Measurements from ENCODE around the gene DHRS7C. TPM values are rescaled to one million over a fixed set of nuclear protein-coding genes. Genes with fewer than 3 reads are reported as not detected.
"Not testable (repeated sequence)": the region's sequence is repeated elsewhere in the genome, so short reads cannot be mapped to it uniquely, and the experiment has no call there.

DHRS7C gene
- total RNA-seq, 1 experiment from 2014 or later, result not detected

DNA sequence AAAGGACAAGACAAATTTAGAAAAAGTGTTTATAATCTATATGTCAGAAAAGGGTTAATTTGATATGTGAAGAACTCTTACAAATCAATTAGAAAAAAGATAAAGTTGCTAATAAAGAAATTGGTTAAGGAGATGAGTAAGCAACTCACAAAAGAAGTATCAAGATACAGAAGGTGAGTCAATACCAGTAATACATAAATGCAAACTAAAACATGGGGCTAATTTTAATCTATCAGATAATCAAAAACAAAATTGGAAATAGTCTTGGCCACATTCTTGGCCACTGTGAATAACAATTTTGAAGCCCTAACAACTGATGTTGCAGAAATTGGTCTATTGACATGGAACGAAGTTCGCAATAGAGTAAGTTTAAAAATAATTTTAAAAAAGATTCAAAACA lies 6.8 kb downstream of the DHRS7C start:
- Histone ChIP-seq H3K27me3 (ENCODE audit: low read length) (no peaks in the 10 kb centered on the region), H3K4me2 (ENCODE audit: low read depth, low read length, poor library complexity, severe bottlenecking) (no peak overlapping the region), H3K9me2 (replicated peaks; ENCODE audit: insufficient read depth, low read length) (no peaks in the 10 kb centered on the region), H3K27ac (ENCODE audit: low read length) (no peak overlapping the region), H3K9me3 (ENCODE audit: low read length) (no peaks in the 10 kb centered on the region), H2AFZ (ENCODE audit: low read length) (no peak overlapping the region), H4K20me1 (ENCODE audit: insufficient read depth, low read depth, low read length) (no peaks in the 10 kb centered on the region), H3K4me3 (ENCODE audit: low read length) (no peak overlapping the region), H3K4me1 (ENCODE audit: low read length) (no peaks in the 10 kb centered on the region), H3K9ac (ENCODE audit: low read length) (no peak overlapping the region), H3K36me3 (ENCODE audit: insufficient read depth, low read length) (no peaks in the 10 kb centered on the region), H3K79me2 (ENCODE audit: low read length) (no peaks in the 10 kb centered on the region)
- DNase-seq, result no peak

DNA sequence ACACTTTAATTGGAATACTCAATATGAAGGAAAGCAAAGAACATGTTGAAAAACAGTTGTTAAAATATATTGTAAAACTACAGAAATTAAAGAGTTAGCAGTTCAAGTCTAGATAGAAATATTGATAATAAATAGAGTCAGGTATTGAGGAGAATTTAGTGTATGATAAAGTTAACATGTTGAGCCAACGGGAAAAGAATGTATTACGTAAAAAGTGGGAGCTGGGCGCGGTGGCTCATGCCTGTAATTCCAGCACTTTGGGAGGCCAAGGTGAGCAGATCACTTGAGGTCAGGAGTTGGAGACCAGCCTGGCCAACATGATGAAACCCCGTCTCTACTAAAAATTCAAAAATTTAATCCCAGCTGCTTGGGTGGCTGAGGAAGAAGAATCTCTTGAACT lies 7.9 kb downstream of the DHRS7C start:
- not testable (repeated sequence) for H3K79me2 ChIP-seq (ENCODE audit: low read length); H3K36me3 ChIP-seq (ENCODE audit: insufficient read depth, low read length); DNase-seq; H3K4me1 ChIP-seq (ENCODE audit: low read length); H3K9me2 ChIP-seq (replicated peaks; ENCODE audit: insufficient read depth, low read length); H2AFZ ChIP-seq (ENCODE audit: low read length); H3K9me3 ChIP-seq (ENCODE audit: low read length); H4K20me1 ChIP-seq (ENCODE audit: insufficient read depth, low read depth, low read length); H3K9ac ChIP-seq (ENCODE audit: low read length); H3K4me2 ChIP-seq (ENCODE audit: low read depth, low read length, poor library complexity, severe bottlenecking); H3K4me3 ChIP-seq (ENCODE audit: low read length); H3K27me3 ChIP-seq (ENCODE audit: low read length); H3K27ac ChIP-seq (ENCODE audit: low read length)

DNA sequence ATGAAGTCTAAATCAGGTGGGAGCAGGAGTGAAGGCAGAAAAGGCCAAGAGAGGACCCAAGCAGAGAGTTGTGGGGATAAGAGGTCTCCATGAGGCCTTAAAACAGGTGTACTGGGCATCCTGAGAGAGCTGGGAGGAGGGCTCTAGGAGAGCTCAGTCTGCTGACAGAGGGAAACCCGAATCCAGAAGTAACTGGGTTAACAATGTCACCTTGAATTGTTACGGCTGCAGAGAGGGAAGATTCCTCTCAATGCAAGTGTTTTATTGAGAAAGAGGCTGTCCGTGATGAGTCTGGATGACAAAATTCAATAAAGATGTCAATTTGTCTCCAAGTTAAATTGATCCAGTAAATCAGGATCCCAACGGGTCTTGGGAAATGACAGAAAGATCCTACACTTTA lies 8.3 kb downstream of the DHRS7C start:
- Histone ChIP-seq H3K36me3 (ENCODE audit: insufficient read depth, low read length) (no peaks in the 10 kb centered on the region), H3K27ac (ENCODE audit: low read length) (no peak overlapping the region), H3K9ac (ENCODE audit: low read length) (no peak overlapping the region), H3K4me2 (ENCODE audit: low read depth, low read length, poor library complexity, severe bottlenecking) (no peak overlapping the region), H3K4me1 (ENCODE audit: low read length) (no peaks in the 10 kb centered on the region), H3K4me3 (ENCODE audit: low read length) (no peak overlapping the region), H4K20me1 (ENCODE audit: insufficient read depth, low read depth, low read length) (no peaks in the 10 kb centered on the region), H3K27me3 (ENCODE audit: low read length) (no peaks in the 10 kb centered on the region), H3K9me3 (ENCODE audit: low read length) (no peaks in the 10 kb centered on the region), H3K79me2 (ENCODE audit: low read length) (no peaks in the 10 kb centered on the region), H3K9me2 (replicated peaks; ENCODE audit: insufficient read depth, low read length) (no peaks in the 10 kb centered on the region), H2AFZ (ENCODE audit: low read length) (no peak overlapping the region)
- no peak for DNase-seq

GRCh38 chr17:9780552-9780951 lies 10.8 kb downstream of the DHRS7C start:
- Histone ChIP-seq H3K4me1 (ENCODE audit: low read length) (no peaks in the 10 kb centered on the region), H3K27ac (ENCODE audit: low read length) (no peak overlapping the region), H3K4me3 (ENCODE audit: low read length) (no peak overlapping the region), H2AFZ (ENCODE audit: low read length) (no peak overlapping the region), H3K27me3 (ENCODE audit: low read length) (no peaks in the 10 kb centered on the region), H3K9me3 (ENCODE audit: low read length) (no peaks in the 10 kb centered on the region), H3K9ac (ENCODE audit: low read length) (no peak overlapping the region), H3K36me3 (ENCODE audit: insufficient read depth, low read length) (no peaks in the 10 kb centered on the region), H3K9me2 (replicated peaks; ENCODE audit: insufficient read depth, low read length) (no peaks in the 10 kb centered on the region), H3K79me2 (ENCODE audit: low read length) (no peaks in the 10 kb centered on the region), H3K4me2 (ENCODE audit: low read depth, low read length, poor library complexity, severe bottlenecking) (no peak overlapping the region), H4K20me1 (ENCODE audit: insufficient read depth, low read depth, low read length) (no peaks in the 10 kb centered on the region)
- no peak for DNase-seq

GRCh38 chr17:9776911-9777310 lies 14.5 kb downstream of the DHRS7C start:
- no peak overlapping the region for H2AFZ ChIP-seq (ENCODE audit: low read length)
- H3K4me1 ChIP-seq (ENCODE audit: low read length), result no peaks in the 10 kb centered on the region
- H3K9me2 ChIP-seq (replicated peaks; ENCODE audit: insufficient read depth, low read length), result no peaks in the 10 kb centered on the region
- no peaks in the 10 kb centered on the region for H3K79me2 ChIP-seq (ENCODE audit: low read length)
- H3K9ac ChIP-seq (ENCODE audit: low read length), result no peak overlapping the region
- H3K36me3 ChIP-seq (ENCODE audit: insufficient read depth, low read length), result no peaks in the 10 kb centered on the region
- no peak for DNase-seq
- H3K4me3 ChIP-seq (ENCODE audit: low read length), result no peak overlapping the region
- H3K27ac ChIP-seq (ENCODE audit: low read length), result no peak overlapping the region
- H3K9me3 ChIP-seq (ENCODE audit: low read length), result no peaks in the 10 kb centered on the region
- no peaks in the 10 kb centered on the region for H3K27me3 ChIP-seq (ENCODE audit: low read length)
- no peak overlapping the region for H3K4me2 ChIP-seq (ENCODE audit: low read depth, low read length, poor library complexity, severe bottlenecking)
- H4K20me1 ChIP-seq (ENCODE audit: insufficient read depth, low read depth, low read length), result no peaks in the 10 kb centered on the region

DNA sequence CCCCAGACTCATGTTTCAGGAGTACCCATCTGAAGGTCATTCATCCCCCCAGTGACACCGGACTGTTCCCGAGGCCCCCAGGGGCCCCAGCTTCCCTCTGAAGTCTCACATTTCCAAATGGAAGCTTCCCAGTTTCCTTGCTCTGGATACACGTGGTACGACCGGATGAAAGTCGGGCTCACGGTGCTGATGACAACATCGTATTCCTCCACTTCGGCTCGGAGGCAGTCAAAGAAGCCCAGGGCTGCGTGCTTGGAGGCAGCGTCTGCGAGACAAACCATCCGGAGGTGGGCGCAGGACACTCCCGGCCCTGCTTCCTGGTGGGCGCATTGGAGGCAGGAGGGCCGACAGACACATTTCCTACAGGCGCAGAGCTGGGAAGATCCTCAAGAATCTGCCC lies 18.7 kb downstream of the DHRS7C start:
- Histone ChIP-seq H2AFZ (ENCODE audit: low read length) (no peak overlapping the region), H4K20me1 (ENCODE audit: insufficient read depth, low read depth, low read length) (no peaks in the 10 kb centered on the region), H3K9me2 (replicated peaks; ENCODE audit: insufficient read depth, low read length) (no peaks in the 10 kb centered on the region), H3K79me2 (ENCODE audit: low read length) (no peaks in the 10 kb centered on the region), H3K4me3 (ENCODE audit: low read length) (no peak overlapping the region), H3K4me1 (ENCODE audit: low read length) (no peaks in the 10 kb centered on the region), H3K27me3 (ENCODE audit: low read length) (no peaks in the 10 kb centered on the region), H3K9ac (ENCODE audit: low read length) (no peak overlapping the region), H3K27ac (ENCODE audit: low read length) (no peak overlapping the region), H3K4me2 (ENCODE audit: low read depth, low read length, poor library complexity, severe bottlenecking) (no peak overlapping the region), H3K9me3 (ENCODE audit: low read length) (no peaks in the 10 kb centered on the region), H3K36me3 (ENCODE audit: insufficient read depth, low read length) (no peaks in the 10 kb centered on the region)
- no peak for DNase-seq

DNA sequence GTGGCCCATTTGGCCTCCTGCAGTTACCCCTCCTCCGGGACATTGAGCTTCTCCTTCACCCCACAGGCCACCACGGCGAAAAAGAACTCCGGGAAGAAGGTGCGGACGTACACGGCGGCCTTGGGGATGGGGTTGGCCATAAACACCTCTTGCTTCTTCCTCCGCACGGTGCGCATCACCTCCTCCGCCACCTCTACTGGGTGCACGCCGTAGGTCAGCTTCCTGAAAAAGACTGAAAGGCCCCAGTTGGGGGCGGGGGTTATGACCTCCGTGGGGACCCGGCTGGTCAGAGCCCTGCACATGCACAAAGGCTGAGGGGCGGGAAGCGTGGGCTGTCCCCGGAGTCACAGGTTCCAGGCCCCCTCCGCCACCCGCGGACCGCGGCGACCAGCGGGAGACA lies 19.9 kb downstream of the DHRS7C start:
- H3K4me2 ChIP-seq (ENCODE audit: low read depth, low read length, poor library complexity, severe bottlenecking), result no peak overlapping the region
- no peaks in the 10 kb centered on the region for H4K20me1 ChIP-seq (ENCODE audit: insufficient read depth, low read depth, low read length)
- H3K9me3 ChIP-seq (ENCODE audit: low read length), result no peaks in the 10 kb centered on the region
- H3K79me2 ChIP-seq (ENCODE audit: low read length), result no peaks in the 10 kb centered on the region
- no peak overlapping the region for H3K4me3 ChIP-seq (ENCODE audit: low read length)
- no peak for DNase-seq
- H3K9me2 ChIP-seq (replicated peaks; ENCODE audit: insufficient read depth, low read length), result no peaks in the 10 kb centered on the region
- no peaks in the 10 kb centered on the region for H3K27me3 ChIP-seq (ENCODE audit: low read length)
- H2AFZ ChIP-seq (ENCODE audit: low read length), result no peak overlapping the region
- no peaks in the 10 kb centered on the region for H3K4me1 ChIP-seq (ENCODE audit: low read length)
- no peak overlapping the region for H3K27ac ChIP-seq (ENCODE audit: low read length)
- no peaks in the 10 kb centered on the region for H3K36me3 ChIP-seq (ENCODE audit: insufficient read depth, low read length)
- no peak overlapping the region for H3K9ac ChIP-seq (ENCODE audit: low read length)

DNA sequence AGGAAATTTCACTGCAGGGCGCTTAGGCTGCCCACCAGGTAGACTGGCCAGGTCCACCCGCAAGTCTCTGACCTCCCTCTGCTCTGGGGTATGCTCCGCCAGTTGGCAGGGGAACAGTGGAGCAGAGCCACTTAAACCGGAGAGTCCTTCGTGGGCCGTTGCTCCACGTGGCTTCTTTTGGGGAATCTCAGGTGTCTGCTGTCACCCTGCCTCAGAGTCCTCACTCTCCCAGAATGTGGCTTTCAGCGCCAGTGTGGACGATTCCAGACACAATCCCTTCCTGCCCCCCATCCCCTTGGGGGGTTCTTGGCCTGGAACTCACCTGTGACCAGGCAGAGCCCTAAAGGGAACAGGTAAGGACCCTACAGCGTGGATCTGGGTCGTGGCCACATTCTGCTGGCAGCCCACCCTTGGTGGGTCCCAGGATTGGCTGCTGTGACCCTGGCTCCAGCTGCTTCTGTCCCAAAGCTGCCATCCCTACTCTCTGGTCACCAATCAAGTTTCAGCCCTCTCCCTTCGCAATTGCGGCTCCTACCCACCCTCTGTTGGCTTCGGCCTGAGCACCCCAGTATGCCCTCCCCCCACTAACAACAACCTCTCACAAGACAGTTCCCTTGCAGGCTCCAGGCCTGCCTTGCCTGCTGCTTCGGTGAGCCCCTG lies 22.2 kb downstream of the DHRS7C start:
- Histone ChIP-seq H4K20me1 (ENCODE audit: insufficient read depth, low read depth, low read length) (no peaks in the 10 kb centered on the region), H3K9ac (ENCODE audit: low read length) (no peak overlapping the region), H3K36me3 (ENCODE audit: insufficient read depth, low read length) (no peaks in the 10 kb centered on the region), H3K4me2 (ENCODE audit: low read depth, low read length, poor library complexity, severe bottlenecking) (no peak overlapping the region), H2AFZ (ENCODE audit: low read length) (no peak overlapping the region), H3K27ac (ENCODE audit: low read length) (no peak overlapping the region), H3K4me1 (ENCODE audit: low read length) (no peaks in the 10 kb centered on the region), H3K9me2 (replicated peaks; ENCODE audit: insufficient read depth, low read length) (no peaks in the 10 kb centered on the region), H3K9me3 (ENCODE audit: low read length) (no peaks in the 10 kb centered on the region), H3K4me3 (ENCODE audit: low read length) (no peak overlapping the region), H3K27me3 (ENCODE audit: low read length) (no peaks in the 10 kb centered on the region), H3K79me2 (ENCODE audit: low read length) (no peaks in the 10 kb centered on the region)
- no peak for DNase-seq

Data from Karpas-422 (cell line).